ENCODE data around the gene SPDYE4.

DNA sequence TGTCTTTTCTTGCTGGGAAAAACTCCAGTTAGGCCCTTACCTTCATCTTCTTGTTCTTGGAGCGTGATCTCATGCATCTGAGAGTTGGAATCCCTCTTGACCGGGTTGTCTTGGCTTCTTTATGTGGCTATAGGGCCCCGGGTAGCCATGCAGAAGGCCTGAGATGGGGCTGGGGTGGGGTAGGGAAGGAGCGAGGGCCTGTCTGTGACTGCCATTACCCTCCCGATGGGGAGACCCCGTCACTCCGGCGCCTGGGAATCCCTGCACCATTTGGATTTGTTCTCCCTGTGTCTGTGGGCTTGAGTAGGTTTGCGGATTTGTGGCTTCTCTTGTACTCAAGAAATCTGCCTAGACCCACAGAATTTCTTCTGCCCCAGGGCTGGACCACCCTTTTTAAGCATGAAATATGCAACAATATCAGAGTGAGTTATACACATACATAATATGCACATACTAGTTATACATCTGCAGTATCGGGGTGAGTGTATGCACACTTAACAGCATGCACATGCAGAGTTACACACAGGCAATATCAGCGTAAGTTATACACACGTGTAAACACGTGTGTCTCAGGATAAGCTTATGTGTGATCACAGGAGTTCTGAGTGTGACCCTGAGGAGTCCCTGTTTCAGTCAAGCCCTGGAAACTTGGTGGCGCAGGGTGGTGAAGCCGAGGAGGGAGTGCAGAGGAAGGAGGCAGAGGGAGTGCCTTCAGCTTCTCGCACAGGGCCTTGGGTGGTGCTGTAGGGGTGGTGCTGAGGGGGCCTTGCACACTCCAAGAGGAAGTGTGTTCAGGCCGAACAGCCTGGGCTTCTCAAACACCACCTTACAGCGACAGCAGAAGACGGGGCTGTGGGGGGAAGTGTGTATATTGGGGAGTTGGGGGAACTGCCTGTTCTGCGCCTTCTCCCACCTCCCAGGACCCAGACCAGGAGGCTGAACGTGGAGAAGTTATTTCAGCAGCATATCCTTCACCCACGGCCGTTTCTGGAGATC is 32.2 kb downstream of the SPDYE4 start:
- TF ChIP-seq, protein P1, sequence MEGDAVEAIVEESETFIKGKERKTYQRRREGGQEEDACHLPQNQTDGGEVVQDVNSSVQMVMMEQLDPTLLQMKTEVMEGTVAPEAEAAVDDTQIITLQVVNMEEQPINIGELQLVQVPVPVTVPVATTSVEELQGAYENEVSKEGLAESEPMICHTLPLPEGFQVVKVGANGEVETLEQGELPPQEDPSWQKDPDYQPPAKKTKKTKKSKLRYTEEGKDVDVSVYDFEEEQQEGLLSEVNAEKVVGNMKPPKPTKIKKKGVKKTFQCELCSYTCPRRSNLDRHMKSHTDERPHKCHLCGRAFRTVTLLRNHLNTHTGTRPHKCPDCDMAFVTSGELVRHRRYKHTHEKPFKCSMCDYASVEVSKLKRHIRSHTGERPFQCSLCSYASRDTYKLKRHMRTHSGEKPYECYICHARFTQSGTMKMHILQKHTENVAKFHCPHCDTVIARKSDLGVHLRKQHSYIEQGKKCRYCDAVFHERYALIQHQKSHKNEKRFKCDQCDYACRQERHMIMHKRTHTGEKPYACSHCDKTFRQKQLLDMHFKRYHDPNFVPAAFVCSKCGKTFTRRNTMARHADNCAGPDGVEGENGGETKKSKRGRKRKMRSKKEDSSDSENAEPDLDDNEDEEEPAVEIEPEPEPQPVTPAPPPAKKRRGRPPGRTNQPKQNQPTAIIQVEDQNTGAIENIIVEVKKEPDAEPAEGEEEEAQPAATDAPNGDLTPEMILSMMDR (IDR thresholded peaks at IDR 0.05), result no peak
- no peak for TF ChIP-seq POLR2AphosphoS5 (IDR thresholded peaks at IDR 0.05)
